Activated CD4-positive, alpha-beta memory T cell treated with anti-CD3 and anti-CD28 coated beads, Interleukin-2, amount 10 ng/mL, durations not matched to agents 7 days and 5 days (primary cell): Measurements from ENCODE around the gene CTDSP2. TPM values are rescaled to one million over a fixed set of nuclear protein-coding genes. Genes with fewer than 3 reads are reported as not detected.

Experiments used
- CTCF ChIA-PET: fragments of 350-600 bp; sonication (Branson Sonifier 250); formaldehyde crosslinking; loops from one replicate; lab custom pipeline; 2021; ENCODE audit warnings: antibody characterized with exemption, inconsistent platforms; lab: Charles Lee
- POLR2A ChIA-PET: fragments of 350-600 bp; sonication (Branson Sonifier 250); formaldehyde crosslinking; loops from one replicate; lab custom pipeline; 2021; ENCODE audit warnings: antibody characterized with exemption; lab: Charles Lee
- DNase-seq: peaks from one replicate; pipeline ENCODE4 v3.0.0-alpha.2; 2020
- H3K27ac Mint-ChIP-seq: one replicate; pipeline ENCODE4 v1.8.0; 2021; ENCODE audit warnings: mild to moderate bottlenecking, mixed read lengths
- H3K27me3 Mint-ChIP-seq: one replicate; pipeline ENCODE4 v1.8.0; 2021; ENCODE audit warnings: mixed read lengths
- H3K36me3 Mint-ChIP-seq: one replicate; pipeline ENCODE4 v1.8.0; 2021; ENCODE audit warnings: low read depth, mixed read lengths
- H3K4me1 Mint-ChIP-seq: one replicate; pipeline ENCODE4 v1.8.0; 2021; ENCODE audit warnings: mixed read lengths
- H3K4me3 Mint-ChIP-seq: one replicate; pipeline ENCODE4 v1.8.0; 2021; ENCODE audit warnings: mild to moderate bottlenecking, mixed read lengths
- H3K9me3 Mint-ChIP-seq: one replicate; pipeline ENCODE4 v1.8.0; 2021; ENCODE audit warnings: mixed read lengths
- total RNA-seq, 2 experiments: library from RNA; stranded (reverse); gene quantifications; one replicate each; pipeline ENCODE4 v1.2.3, GENCODE V29; 2021

CTDSP2 gene
- total RNA-seq, 2 experiments from 2014 or later, result 137 to 141 TPM

DNA sequence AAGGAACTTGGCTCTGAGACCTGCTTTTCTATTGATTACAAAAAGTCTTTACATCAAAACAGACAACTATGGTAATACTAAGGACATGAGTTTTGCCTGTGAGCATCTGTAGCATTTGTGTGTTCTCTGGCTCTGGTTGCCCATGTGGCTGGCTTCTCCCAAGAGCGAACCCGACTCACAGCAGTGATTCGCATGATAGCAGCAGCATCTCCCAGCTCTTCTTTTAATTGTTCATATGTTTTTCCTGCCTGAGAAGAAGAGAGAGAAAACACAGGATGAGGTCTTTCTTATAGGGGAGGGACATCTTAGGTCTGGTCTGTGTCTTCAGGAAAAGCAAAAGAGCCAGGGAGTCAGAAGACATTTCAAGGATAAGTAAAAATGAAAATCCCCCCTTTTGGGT lies 45.6 kb downstream of the CTDSP2 start:
- no peaks in the 10 kb centered on the region for H3K4me1 Mint-ChIP-seq
- H3K9me3 Mint-ChIP-seq, result no peaks in the 10 kb centered on the region
- POLR2A ChIA-PET, result no interaction called here
- peaks cover 25% of the 10 kb centered on the region for H3K36me3 Mint-ChIP-seq
- no peak overlapping the region for H3K4me3 Mint-ChIP-seq
- H3K27me3 Mint-ChIP-seq, result no peaks in the 10 kb centered on the region
- CTCF ChIA-PET, result interaction anchor here (2.3 kb wide), 1 partner anchor 29 kb away, joined by 9 read pairs; no protein-coding TSS in a partner anchor
- no peak overlapping the region for H3K27ac Mint-ChIP-seq
- DNase-seq, result no peak

DNA sequence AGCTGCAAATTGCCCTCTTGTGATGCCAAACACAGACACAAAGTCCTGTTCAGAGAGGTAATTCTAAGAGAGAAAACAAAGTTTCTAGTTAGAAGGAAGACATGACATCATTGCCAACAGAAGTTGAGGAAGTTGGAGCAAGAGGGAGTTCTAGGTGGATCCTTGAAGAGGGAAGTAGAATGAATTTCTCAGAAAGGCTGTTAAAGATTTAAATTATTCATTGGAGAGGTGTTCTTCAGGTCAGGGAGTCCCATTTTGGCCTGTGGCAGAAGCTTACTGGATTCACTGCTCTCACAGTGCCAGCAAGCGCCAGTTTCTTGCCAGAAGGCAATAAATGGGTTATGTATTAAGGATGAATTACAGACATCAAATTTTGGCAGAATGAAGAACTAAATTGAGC lies 48.6 kb downstream of the CTDSP2 start:
- H3K27ac Mint-ChIP-seq, result no peak overlapping the region
- H3K9me3 Mint-ChIP-seq, result no peaks in the 10 kb centered on the region
- peaks cover 33% of the 10 kb centered on the region for H3K36me3 Mint-ChIP-seq
- H3K4me3 Mint-ChIP-seq, result no peak overlapping the region
- H3K27me3 Mint-ChIP-seq, result no peaks in the 10 kb centered on the region
- H3K4me1 Mint-ChIP-seq, result peaks cover 7% of the 10 kb centered on the region
- DNase-seq, result no peak
- CTCF ChIA-PET, result interaction anchor here (2.4 to 2.8 kb wide), 2 partner anchors 15 to 107 kb away, joined by 7 to 8 read pairs; partner anchors contain the start of gene TSFM
- POLR2A ChIA-PET, result interaction anchor here (1.1 kb wide), 1 partner anchor 101 kb away, joined by 3 read pairs; no protein-coding TSS in a partner anchor

GRCh38 chr12:57796996-57797395 lies 49.5 kb downstream of the CTDSP2 start:
- no peak overlapping the region for H3K4me3 Mint-ChIP-seq
- ChIA-PET POLR2A (interaction anchor here (1.6 kb wide), 1 partner anchor 21 kb away, joined by 3 read pairs; the partner anchor contains the start of gene AVIL), CTCF (interaction anchor here (2.8 kb wide), 1 partner anchor 14 kb away, joined by 8 read pairs; the partner anchor contains the start of gene TSFM)
- H3K27ac Mint-ChIP-seq, result no peak overlapping the region
- peaks cover 7% of the 10 kb centered on the region for H3K4me1 Mint-ChIP-seq
- H3K36me3 Mint-ChIP-seq, result peaks cover 36% of the 10 kb centered on the region
- H3K9me3 Mint-ChIP-seq, result no peaks in the 10 kb centered on the region
- H3K27me3 Mint-ChIP-seq, result no peaks in the 10 kb centered on the region
- DNase-seq, result no peak

DNA sequence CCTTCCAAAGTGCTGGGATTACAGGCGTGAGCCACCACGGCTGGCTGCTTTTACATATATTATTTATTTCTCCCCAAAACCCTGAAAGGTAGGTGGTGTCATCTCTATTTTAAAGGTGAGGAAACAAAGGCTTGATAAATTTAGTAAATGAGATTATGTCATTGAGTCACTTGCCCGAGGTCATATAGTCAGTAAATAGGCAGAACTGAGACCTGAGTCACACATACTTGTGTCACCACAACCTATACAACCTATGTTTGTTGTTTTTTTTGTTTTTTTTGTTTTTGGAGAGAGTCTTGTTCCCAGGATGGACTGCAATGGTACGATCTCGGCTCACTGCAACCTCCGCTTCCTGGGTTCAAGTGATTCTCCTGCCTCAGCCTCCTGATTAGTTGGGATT lies 51.2 kb downstream of the CTDSP2 start:
- Mint-ChIP-seq H3K9me3 (no peaks in the 10 kb centered on the region), H3K4me3 (no peak overlapping the region), H3K27ac (no peak overlapping the region), H3K36me3 (peaks cover 37% of the 10 kb centered on the region), H3K27me3 (no peaks in the 10 kb centered on the region), H3K4me1 (peaks cover 7% of the 10 kb centered on the region)
- ChIA-PET POLR2A (no interaction called here), CTCF (no interaction called here)
- no peak for DNase-seq

- Mint-ChIP-seq H3K4me1 (peaks cover 7% of the 10 kb centered on the region), H3K27me3 (no peaks in the 10 kb centered on the region), H3K4me3 (no peak overlapping the region), H3K9me3 (no peaks in the 10 kb centered on the region), H3K27ac (no peak overlapping the region), H3K36me3 (peaks cover 39% of the 10 kb centered on the region)
- DNase-seq, result no peak
- ChIA-PET POLR2A (interaction anchor here (0.8 to 2.6 kb wide), 2 partner anchors 8 to 11 kb away, joined by 3 to 11 read pairs; partner anchors contain the start of gene TSFM), CTCF (interaction anchor here (0.8 to 1.7 kb wide), 5 partner anchors 8 to 37 kb away, joined by 4 to 9 read pairs (median 5); partner anchors contain the start of gene TSFM)
Measured at GRCh38 chr12:57793920-57794319, 52.6 kb downstream of the CTDSP2 start.

GRCh38 chr12:57783861-57784260 lies 62.7 kb downstream of the CTDSP2 start:
- no peaks in the 10 kb centered on the region for H3K27me3 Mint-ChIP-seq
- peaks cover 43% of the 10 kb centered on the region for H3K4me1 Mint-ChIP-seq
- peak overlapping the region; percentile 70 for H3K4me3 Mint-ChIP-seq
- ChIA-PET CTCF (interaction anchor here (1.2 to 1.5 kb wide), 5 partner anchors 12 to 153 kb away, joined by 3 to 15 read pairs (median 6); partner anchors contain the start of genes EEF1AKMT3 and METTL1), POLR2A (interaction anchor here (1.1 to 2.4 kb wide), 8 partner anchors 12 to 120 kb away, joined by 3 to 15 read pairs (median 7); partner anchors contain the start of genes CTDSP2, CYP27B1, EEF1AKMT3 and METTL1)
- H3K9me3 Mint-ChIP-seq, result no peaks in the 10 kb centered on the region
- peak overlapping the region; percentile 2 for H3K27ac Mint-ChIP-seq
- peaks cover 42% of the 10 kb centered on the region for H3K36me3 Mint-ChIP-seq
- DNase-seq, result no peak

GRCh38 chr12:57783466-57783801 lies 63.1 kb downstream of the CTDSP2 start:
- Mint-ChIP-seq H3K36me3 (peaks cover 40% of the 10 kb centered on the region), H3K27ac (peak overlapping the region; percentile 87)
- POLR2A ChIA-PET, result interaction anchor here (0.7 to 2.4 kb wide), 20 partner anchors 10 to 304 kb away, joined by 3 to 15 read pairs (median 5); partner anchors contain the start of genes ATP23, CTDSP2, CYP27B1 and EEF1AKMT3

GRCh38 chr12:57782608-57783465 lies 63.7 kb downstream of the CTDSP2 start, which contains the start of gene TSFM:
TSS of gene TSFM (plus strand) at chr12:57782787. CDS start at chr12:57782802, 15 bp downstream.
- Mint-ChIP-seq H3K27me3 (no peaks in the 10 kb centered on the region), H3K36me3 (peaks cover 38% of the 10 kb centered on the region), H3K9me3 (no peaks in the 10 kb centered on the region), H3K4me3 (peak within 1 kb of the TSS; percentile 99), H3K4me1 (peaks cover 47% of the 10 kb centered on the region), H3K27ac (peak within 1 kb of the TSS; percentile 87)
- POLR2A ChIA-PET, result interaction anchor here (0.7 to 2.4 kb wide), 20 partner anchors 9 to 304 kb away, joined by 3 to 15 read pairs (median 5); partner anchors contain the start of genes ATP23, CTDSP2, CYP27B1 and EEF1AKMT3
- CTCF ChIA-PET, result interaction anchor here (0.7 to 2.8 kb wide), 20 partner anchors 9 to 154 kb away, joined by 3 to 32 read pairs (median 6); partner anchors contain the start of genes CTDSP2, CYP27B1, EEF1AKMT3 and METTL1
- DNase-seq, result peak; percentile 97

More at GRCh38 chr12:57783466-57783801, 63.1 kb downstream of the CTDSP2 start:
- peak overlapping the region; percentile 99 for H3K4me3 Mint-ChIP-seq
- CTCF ChIA-PET, result interaction anchor here (0.9 to 2.8 kb wide), 16 partner anchors 9 to 154 kb away, joined by 3 to 32 read pairs (median 7); partner anchors contain the start of genes CTDSP2, CYP27B1, EEF1AKMT3 and METTL1
- peaks cover 46% of the 10 kb centered on the region for H3K4me1 Mint-ChIP-seq
- H3K9me3 Mint-ChIP-seq, result no peaks in the 10 kb centered on the region
- H3K27me3 Mint-ChIP-seq, result no peaks in the 10 kb centered on the region
- DNase-seq, result no peak

- Mint-ChIP-seq H3K9me3 (no peaks in the 10 kb centered on the region), H3K36me3 (peaks cover 33% of the 10 kb centered on the region), H3K27me3 (no peaks in the 10 kb centered on the region), H3K4me1 (peaks cover 47% of the 10 kb centered on the region), H3K4me3 (peak overlapping the region; percentile 99), H3K27ac (peak overlapping the region; percentile 87)
- ChIA-PET CTCF (interaction anchor here (0.9 to 2.8 kb wide), 12 partner anchors 10 to 126 kb away, joined by 4 to 32 read pairs (median 7); partner anchors contain the start of genes CYP27B1, EEF1AKMT3 and METTL1), POLR2A (interaction anchor here (0.9 to 2.4 kb wide), 13 partner anchors 10 to 159 kb away, joined by 4 to 15 read pairs (median 5); partner anchors contain the start of genes ATP23, CTDSP2, CYP27B1 and EEF1AKMT3)
- DNase-seq, result no peak
Measured at GRCh38 chr12:57782243-57782607, 64.3 kb downstream of the CTDSP2 start.

GRCh38 chr12:57781801-57782200 lies 64.7 kb downstream of the CTDSP2 start:
- no peak for DNase-seq
- CTCF ChIA-PET, result interaction anchor here (0.7 to 4.2 kb wide), 14 partner anchors 9 to 154 kb away, joined by 3 to 39 read pairs (median 4); partner anchors contain the start of genes CDK4, CTDSP2, CYP27B1 and EEF1AKMT3
- Mint-ChIP-seq H3K4me3 (peak overlapping the region; percentile 0), H3K27ac (peak overlapping the region; percentile 87), H3K27me3 (no peaks in the 10 kb centered on the region), H3K36me3 (peaks cover 30% of the 10 kb centered on the region), H3K9me3 (no peaks in the 10 kb centered on the region), H3K4me1 (peaks cover 47% of the 10 kb centered on the region)
- POLR2A ChIA-PET, result interaction anchor here (0.7 to 2.0 kb wide), 7 partner anchors 10 to 117 kb away, joined by 3 to 11 read pairs (median 4); partner anchors contain the start of genes CDK4, CTDSP2, EEF1AKMT3 and METTL1

GRCh38 chr12:57781244-57781643 lies 65.3 kb downstream of the CTDSP2 start:
- H3K9me3 Mint-ChIP-seq, result no peaks in the 10 kb centered on the region
- peaks cover 47% of the 10 kb centered on the region for H3K4me1 Mint-ChIP-seq
- peak overlapping the region; percentile 0 for H3K4me3 Mint-ChIP-seq
- POLR2A ChIA-PET, result interaction anchor here (0.7 to 2.0 kb wide), 8 partner anchors 9 to 118 kb away, joined by 3 to 11 read pairs (median 4); partner anchors contain the start of genes CDK4, CTDSP2, EEF1AKMT3 and METTL1
- CTCF ChIA-PET, result interaction anchor here (0.7 to 4.2 kb wide), 14 partner anchors 9 to 155 kb away, joined by 3 to 39 read pairs (median 4); partner anchors contain the start of genes CDK4, CTDSP2, CYP27B1 and EEF1AKMT3
- H3K27me3 Mint-ChIP-seq, result no peaks in the 10 kb centered on the region
- H3K27ac Mint-ChIP-seq, result peak overlapping the region; percentile 87
- no peak for DNase-seq
- H3K36me3 Mint-ChIP-seq, result peaks cover 27% of the 10 kb centered on the region
